KMS-11 (cell line): Measurements from ENCODE around the gene PYURF.

Experiments used
- H2AFZ ChIP-seq: fragments of 200-600 bp; sonication (generic); 2 replicates; pipeline ENCODE4 v1.6.1; 2016; ENCODE audit warnings: antibody characterized with exemption, mixed run types, low read depth
- H3K27ac ChIP-seq: fragments of 200-600 bp; sonication (generic); 2 replicates; pipeline ENCODE4 v1.6.1; 2016; ENCODE audit warnings: mild to moderate bottlenecking, mixed run types
- H3K27me3 ChIP-seq: fragments of 200-600 bp; sonication (generic); 2 replicates; pipeline ENCODE4 v1.6.1; 2017; ENCODE audit warnings: mild to moderate bottlenecking, low read depth, mixed run types, moderate library complexity; ENCODE audit not compliant: insufficient read depth
- H3K36me3 ChIP-seq: fragments of 200-600 bp; sonication (generic); 2 replicates; pipeline ENCODE4 v1.6.1; 2017; ENCODE audit warnings: mild to moderate bottlenecking, mixed run types; ENCODE audit not compliant: insufficient read depth
- H3K4me1 ChIP-seq: fragments of 200-600 bp; sonication (generic); 2 replicates; pipeline ENCODE4 v1.6.1; 2016; ENCODE audit warnings: mild to moderate bottlenecking, low read depth, mixed run types; ENCODE audit not compliant: poor library complexity, severe bottlenecking
- H3K4me2 ChIP-seq: fragments of 200-600 bp; sonication (generic); 2 replicates; pipeline ENCODE4 v1.7.0; 2016; ENCODE audit warnings: mild to moderate bottlenecking, mixed run types
- H3K4me3 ChIP-seq: fragments of 200-600 bp; sonication (generic); IDR thresholded peaks from 2 replicates; pipeline ENCODE4 v1.6.1; 2017; ENCODE audit warnings: low read depth, low read length, mixed read lengths; ENCODE audit not compliant: insufficient read depth
- H3K79me2 ChIP-seq: fragments of 200-600 bp; sonication (generic); 2 replicates; pipeline ENCODE4 v1.6.1; 2016; ENCODE audit warnings: low read depth, mixed run types; ENCODE audit not compliant: insufficient read depth
- H3K9ac ChIP-seq: fragments of 200-600 bp; sonication (generic); 2 replicates; pipeline ENCODE4 v1.6.1; 2016; ENCODE audit warnings: mild to moderate bottlenecking, mixed run types
- H4K20me1 ChIP-seq: fragments of 200-600 bp; sonication (generic); 2 replicates; pipeline ENCODE4 v1.6.1; 2016; ENCODE audit warnings: mild to moderate bottlenecking, mixed run types; ENCODE audit not compliant: insufficient read depth
- TF ChIP-seq, protein P1 (sequence below): fragments of 200-600 bp; sonication (generic); conservative IDR thresholded peaks from 2 replicates; pipeline ENCODE4 v1.6.1; 2017; ENCODE audit warnings: low read depth, mild to moderate bottlenecking, antibody characterized with exemption, low read length, moderate library complexity, mixed read lengths

The PYURF gene

DNA sequence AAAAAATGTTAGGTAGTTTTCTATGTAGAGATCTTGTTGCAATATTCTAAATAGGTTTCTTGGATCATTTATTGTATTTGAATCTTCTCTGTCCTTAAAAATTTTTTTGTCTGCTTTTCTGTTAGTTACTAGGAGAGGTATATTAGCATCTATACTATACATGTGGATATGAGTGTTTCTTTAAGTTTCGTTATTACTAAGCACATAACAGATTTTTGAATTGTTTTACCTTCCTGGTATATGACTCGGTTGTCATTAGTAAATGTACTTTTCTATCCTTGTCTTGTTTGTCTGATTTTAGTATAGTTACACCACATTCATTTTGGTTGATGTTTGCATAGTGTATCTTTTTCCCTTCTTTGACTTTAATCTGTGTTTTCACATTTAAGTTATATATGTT, 20.2 kb downstream of the PYURF start:
- H3K9ac ChIP-seq: no peak overlapping the region
- no peak overlapping the region for H3K4me2 ChIP-seq
- TF ChIP-seq, protein P1, sequence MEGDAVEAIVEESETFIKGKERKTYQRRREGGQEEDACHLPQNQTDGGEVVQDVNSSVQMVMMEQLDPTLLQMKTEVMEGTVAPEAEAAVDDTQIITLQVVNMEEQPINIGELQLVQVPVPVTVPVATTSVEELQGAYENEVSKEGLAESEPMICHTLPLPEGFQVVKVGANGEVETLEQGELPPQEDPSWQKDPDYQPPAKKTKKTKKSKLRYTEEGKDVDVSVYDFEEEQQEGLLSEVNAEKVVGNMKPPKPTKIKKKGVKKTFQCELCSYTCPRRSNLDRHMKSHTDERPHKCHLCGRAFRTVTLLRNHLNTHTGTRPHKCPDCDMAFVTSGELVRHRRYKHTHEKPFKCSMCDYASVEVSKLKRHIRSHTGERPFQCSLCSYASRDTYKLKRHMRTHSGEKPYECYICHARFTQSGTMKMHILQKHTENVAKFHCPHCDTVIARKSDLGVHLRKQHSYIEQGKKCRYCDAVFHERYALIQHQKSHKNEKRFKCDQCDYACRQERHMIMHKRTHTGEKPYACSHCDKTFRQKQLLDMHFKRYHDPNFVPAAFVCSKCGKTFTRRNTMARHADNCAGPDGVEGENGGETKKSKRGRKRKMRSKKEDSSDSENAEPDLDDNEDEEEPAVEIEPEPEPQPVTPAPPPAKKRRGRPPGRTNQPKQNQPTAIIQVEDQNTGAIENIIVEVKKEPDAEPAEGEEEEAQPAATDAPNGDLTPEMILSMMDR: no peak

DNA sequence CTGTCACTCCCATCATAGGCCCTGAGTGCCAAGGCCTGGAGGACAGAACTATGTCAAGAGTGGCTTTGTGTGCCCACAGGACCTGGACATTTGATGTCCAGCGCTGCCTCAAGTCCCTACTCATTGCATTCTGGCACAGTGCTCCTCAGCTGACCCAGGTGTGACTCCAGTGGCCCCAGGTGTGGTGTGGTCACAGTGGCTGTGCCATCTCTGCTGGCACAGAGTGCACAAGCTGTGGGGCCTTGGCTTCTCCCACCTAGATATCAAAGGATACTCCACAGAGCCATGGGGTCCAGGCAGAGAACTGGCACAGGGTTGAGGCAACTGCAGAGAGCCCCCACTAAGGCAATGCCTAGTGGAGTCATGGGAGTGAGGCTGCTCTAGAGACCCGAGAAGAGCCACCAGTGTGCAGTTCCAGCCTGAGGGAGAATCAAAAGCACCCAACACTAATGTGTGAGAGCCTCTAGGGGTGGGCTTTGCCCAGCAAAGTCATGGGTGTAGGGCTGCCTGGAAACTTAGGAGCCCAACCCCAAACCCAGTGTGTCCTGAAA, 25.6 kb downstream of the PYURF start:
- Histone ChIP-seq H3K79me2 (no peaks in the 10 kb centered on the region), H3K9ac (no peak overlapping the region), H3K4me1 (no peaks in the 10 kb centered on the region), H3K36me3 (no peaks in the 10 kb centered on the region), H3K27me3 (no peaks in the 10 kb centered on the region), H3K4me3 (no peak overlapping the region), H3K27ac (no peak overlapping the region), H2AFZ (no peak overlapping the region), H4K20me1 (no peaks in the 10 kb centered on the region), H3K4me2 (no peak overlapping the region)
- TF ChIP-seq, protein P1: no peak

More for the DNA sequence above, 20.2 kb downstream of the PYURF start:
- Histone ChIP-seq H3K36me3 (no peaks in the 10 kb centered on the region), H3K27me3 (no peaks in the 10 kb centered on the region), H3K27ac (no peak overlapping the region), H3K4me1 (no peaks in the 10 kb centered on the region), H2AFZ (no peak overlapping the region), H3K79me2 (no peaks in the 10 kb centered on the region), H4K20me1 (no peaks in the 10 kb centered on the region), H3K4me3 (no peak overlapping the region)

DNA sequence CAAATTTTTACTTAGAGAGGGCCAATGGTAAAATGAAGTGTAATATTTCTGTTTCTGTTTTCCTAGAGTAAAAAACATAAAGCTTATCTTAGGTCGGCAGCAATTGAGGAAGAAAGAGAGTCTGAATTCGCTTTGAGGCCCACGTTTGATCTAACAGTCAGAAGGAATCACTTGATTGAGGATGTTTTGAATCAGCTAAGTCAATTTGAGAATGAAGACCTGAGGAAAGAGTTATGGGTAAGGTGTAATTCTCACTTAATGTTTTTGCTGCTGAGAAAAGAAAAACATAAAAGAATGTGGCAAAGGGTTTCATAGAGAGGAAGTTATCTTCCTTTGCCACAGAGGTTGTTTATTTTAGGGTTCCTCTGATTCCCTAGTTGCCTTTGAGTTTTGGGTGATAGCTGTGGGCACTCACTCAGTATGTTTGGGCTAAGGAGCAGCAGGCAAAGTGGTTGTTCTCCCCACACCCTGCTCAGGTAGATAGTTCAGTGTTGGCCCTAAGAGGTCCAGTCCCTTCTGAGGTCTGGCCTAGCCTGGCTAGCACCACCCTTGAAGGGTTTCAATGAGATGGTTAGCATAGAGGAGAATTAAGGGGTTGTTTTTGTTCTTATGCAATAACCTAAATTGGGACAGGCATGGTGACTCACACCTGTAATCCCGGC, 34.3 kb downstream of the PYURF start:
- Histone ChIP-seq H3K27me3 (no peaks in the 10 kb centered on the region), H3K27ac (no peak overlapping the region), H3K79me2 (no peaks in the 10 kb centered on the region), H3K4me3 (no peak overlapping the region), H3K4me2 (no peak overlapping the region), H4K20me1 (no peaks in the 10 kb centered on the region), H3K4me1 (no peaks in the 10 kb centered on the region), H3K9ac (no peak overlapping the region), H2AFZ (no peak overlapping the region), H3K36me3 (no peaks in the 10 kb centered on the region)
- TF ChIP-seq, protein P1: no peak

DNA sequence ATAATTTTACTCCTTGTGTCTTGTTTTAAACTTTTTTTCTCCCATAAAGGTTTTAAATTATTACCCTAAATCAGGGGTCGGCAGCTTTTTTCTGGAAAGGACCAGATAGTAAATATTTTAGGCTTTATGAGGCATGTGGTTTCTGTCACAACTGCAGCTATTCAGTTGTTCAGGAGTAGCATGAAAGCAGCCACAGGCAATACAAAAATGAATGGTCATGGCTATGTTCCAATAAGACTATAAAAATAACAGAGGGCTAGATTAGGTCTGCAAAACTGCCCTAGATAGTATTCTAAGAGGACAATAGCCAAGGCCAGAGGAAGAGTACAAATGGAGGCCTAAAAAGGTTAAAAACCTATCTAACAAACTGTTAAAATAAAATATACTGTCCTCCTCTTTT, 42.0 kb downstream of the PYURF start:
- Histone ChIP-seq H3K4me3 (no peak overlapping the region), H3K4me2 (no peak overlapping the region), H3K27me3 (no peaks in the 10 kb centered on the region), H3K36me3 (no peaks in the 10 kb centered on the region), H3K9ac (no peak overlapping the region), H3K79me2 (no peaks in the 10 kb centered on the region), H3K27ac (no peak overlapping the region), H3K4me1 (no peaks in the 10 kb centered on the region), H2AFZ (no peak overlapping the region), H4K20me1 (no peaks in the 10 kb centered on the region)
- TF ChIP-seq, protein P1: no peak
